Mammary epithelial cell (primary cell): Measurements from ENCODE around the gene SLC6A13.

Experiments used
- EZH2 ChIP-seq: IDR thresholded peaks from 2 replicates; pipeline ENCODE4 v1.6.1; 2012; ENCODE audit warnings: low read length, inconsistent platforms, borderline replicate concordance
- TF ChIP-seq, protein P1 (sequence below), 2 donors: IDR thresholded peaks in 1 of 2; conservative IDR thresholded peaks in 1 of 2; 2 replicates each; pipeline ENCODE4 v1.5.1; 2011 to 2012; ENCODE audit warnings: inconsistent platforms in 2 of 2, low read length in 2 of 2, mild to moderate bottlenecking in 2 of 2, control low read depth in 1 of 2, low read depth in 1 of 2; ENCODE audit not compliant: insufficient read depth in 1 of 2; ENCODE audit errors: extremely low read depth in 1 of 2

DNA sequence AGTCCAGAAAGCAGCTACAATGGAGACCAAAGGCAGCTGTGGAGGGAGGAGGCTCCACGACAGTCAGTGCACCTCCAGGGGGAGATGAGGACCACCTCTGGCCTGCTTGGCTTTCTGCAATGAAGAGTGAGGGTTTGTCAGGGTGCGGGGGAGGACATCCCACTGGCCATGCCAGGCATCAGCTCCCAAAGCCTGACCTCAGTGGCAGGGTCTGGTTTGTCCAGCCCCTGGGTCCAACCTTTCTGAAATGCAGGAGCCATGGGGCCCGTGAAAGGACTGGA, 83.9 kb downstream of the SLC6A13 start:
- TF ChIP-seq, protein P1, sequence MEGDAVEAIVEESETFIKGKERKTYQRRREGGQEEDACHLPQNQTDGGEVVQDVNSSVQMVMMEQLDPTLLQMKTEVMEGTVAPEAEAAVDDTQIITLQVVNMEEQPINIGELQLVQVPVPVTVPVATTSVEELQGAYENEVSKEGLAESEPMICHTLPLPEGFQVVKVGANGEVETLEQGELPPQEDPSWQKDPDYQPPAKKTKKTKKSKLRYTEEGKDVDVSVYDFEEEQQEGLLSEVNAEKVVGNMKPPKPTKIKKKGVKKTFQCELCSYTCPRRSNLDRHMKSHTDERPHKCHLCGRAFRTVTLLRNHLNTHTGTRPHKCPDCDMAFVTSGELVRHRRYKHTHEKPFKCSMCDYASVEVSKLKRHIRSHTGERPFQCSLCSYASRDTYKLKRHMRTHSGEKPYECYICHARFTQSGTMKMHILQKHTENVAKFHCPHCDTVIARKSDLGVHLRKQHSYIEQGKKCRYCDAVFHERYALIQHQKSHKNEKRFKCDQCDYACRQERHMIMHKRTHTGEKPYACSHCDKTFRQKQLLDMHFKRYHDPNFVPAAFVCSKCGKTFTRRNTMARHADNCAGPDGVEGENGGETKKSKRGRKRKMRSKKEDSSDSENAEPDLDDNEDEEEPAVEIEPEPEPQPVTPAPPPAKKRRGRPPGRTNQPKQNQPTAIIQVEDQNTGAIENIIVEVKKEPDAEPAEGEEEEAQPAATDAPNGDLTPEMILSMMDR (conservative IDR thresholded peaks at IDR 0.05 in 1 of 2, IDR thresholded peaks at IDR 0.05 in 1 of 2; ENCODE audit: extremely low read depth in 1 of 2, insufficient read depth in 1 of 2, low read depth in 1 of 2, low read length in 2 of 2): no peak
- no peak for TF ChIP-seq EZH2
